Measurements from ENCODE around the gene JAG1. TPM values are rescaled to one million over a fixed set of nuclear protein-coding genes. Genes with fewer than 3 reads are reported as not detected.

The JAG1 gene
- total RNA-seq, 1 donor from 2014 or later, result 132 TPM

DNA sequence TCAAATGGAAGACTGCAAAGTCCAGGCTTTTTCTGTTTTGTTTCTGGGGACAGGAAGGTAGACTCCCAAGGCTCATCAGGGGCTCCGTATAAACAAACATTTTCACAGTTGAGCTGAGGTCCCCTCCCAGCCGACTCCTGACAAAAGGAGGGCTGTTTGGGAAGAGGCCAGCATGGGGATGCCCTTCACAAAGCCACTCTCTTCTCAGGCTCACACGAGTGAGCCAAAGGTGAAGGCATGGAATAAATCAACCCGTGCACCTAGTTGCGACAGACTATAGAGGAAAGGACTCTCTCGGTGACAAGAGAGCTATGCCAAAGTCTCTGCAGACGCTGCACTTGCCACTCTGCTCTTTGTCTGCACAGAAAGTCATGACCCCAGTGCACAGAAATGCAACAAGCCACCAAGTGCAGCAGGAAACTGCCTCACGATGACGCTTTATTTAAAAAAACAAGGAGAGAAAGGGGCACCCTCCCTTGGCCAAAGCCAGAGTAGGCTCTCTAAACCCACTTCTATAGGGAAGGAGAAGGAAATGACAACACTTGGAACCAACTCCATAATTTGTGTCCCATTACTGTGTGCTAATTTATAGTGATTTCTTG, 21.0 kb downstream of the JAG1 start:
- H3K4me3 ChIP-seq (ENCODE audit: low read depth, low read length), result no peak overlapping the region

GRCh38 chr20:10652185-10652584, 21.6 kb downstream of the JAG1 start:
- H3K4me3 ChIP-seq (ENCODE audit: low read depth, low read length), result no peak overlapping the region
- no peaks in the 10 kb centered on the region for H3K27me3 ChIP-seq (ENCODE audit: control insufficient read depth, insufficient read depth, low read length)
- peaks cover 4% of the 10 kb centered on the region for H3K36me3 ChIP-seq (ENCODE audit: control insufficient read depth, insufficient read depth, low read length)
- TF ChIP-seq CTCF (IDR thresholded peaks at IDR 0.05; ENCODE audit: insufficient read depth, low read length, poor library complexity, severe bottlenecking), result no peak
- DNase-seq (ENCODE audit: low read depth), result no peak

More for the DNA sequence above, 21.0 kb downstream of the JAG1 start:
- peaks cover 4% of the 10 kb centered on the region for H3K36me3 ChIP-seq (ENCODE audit: control insufficient read depth, insufficient read depth, low read length)
- TF ChIP-seq CTCF (IDR thresholded peaks at IDR 0.05; ENCODE audit: insufficient read depth, low read length, poor library complexity, severe bottlenecking), result no peak
- no peak for DNase-seq (ENCODE audit: low read depth)
- H3K27me3 ChIP-seq (ENCODE audit: control insufficient read depth, insufficient read depth, low read length), result no peaks in the 10 kb centered on the region

DNA sequence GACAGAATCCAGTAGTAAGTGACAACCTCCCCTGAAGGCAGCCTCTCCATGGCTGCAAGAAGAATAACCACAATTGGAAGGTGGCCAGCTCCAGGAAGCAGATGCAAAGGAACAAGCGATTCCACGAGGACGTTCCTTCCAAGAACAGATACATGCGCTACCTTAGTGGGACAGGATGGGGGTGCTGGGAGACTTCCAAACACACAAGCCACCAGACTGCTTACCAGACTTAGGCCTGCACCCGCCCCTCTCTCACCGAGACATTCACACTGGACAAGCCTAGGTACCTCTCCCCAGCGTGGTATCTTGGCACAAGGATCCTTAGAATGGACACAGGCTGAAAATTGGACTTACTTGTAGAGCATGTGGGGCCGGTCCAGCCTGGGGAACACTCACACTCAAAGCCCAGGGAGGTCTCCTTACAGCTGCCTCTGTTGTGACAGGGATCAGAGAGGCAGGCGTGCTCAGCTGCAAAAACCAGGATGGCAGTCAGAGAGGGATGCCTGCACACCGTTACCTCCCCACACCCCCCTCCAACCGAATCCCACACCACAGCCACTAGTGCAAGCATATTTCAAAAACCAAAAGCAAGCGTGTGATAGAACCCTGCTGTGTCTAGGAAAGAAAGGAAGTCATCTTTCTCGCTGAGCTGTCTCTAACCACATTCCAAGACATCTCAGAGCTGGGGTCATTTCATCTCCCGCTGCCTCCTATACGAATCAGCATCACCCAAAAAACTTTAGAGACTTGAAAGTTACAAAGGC, 22.4 kb downstream of the JAG1 start:
- H3K4me3 ChIP-seq (ENCODE audit: low read depth, low read length), result no peak overlapping the region
- peaks cover 8% of the 10 kb centered on the region for H3K36me3 ChIP-seq (ENCODE audit: control insufficient read depth, insufficient read depth, low read length)
- no peaks in the 10 kb centered on the region for H3K27me3 ChIP-seq (ENCODE audit: control insufficient read depth, insufficient read depth, low read length)
- TF ChIP-seq CTCF (IDR thresholded peaks at IDR 0.05; ENCODE audit: insufficient read depth, low read length, poor library complexity, severe bottlenecking), result no peak
- no peak for DNase-seq (ENCODE audit: low read depth)

GRCh38 chr20:10649797-10650160, 24.0 kb downstream of the JAG1 start:
- TF ChIP-seq CTCF (IDR thresholded peaks at IDR 0.05; ENCODE audit: insufficient read depth, low read length, poor library complexity, severe bottlenecking), result no peak
- H3K4me3 ChIP-seq (ENCODE audit: low read depth, low read length), result no peak overlapping the region
- H3K27me3 ChIP-seq (ENCODE audit: control insufficient read depth, insufficient read depth, low read length), result no peaks in the 10 kb centered on the region
- DNase-seq (ENCODE audit: low read depth), result peak; percentile 89
- H3K36me3 ChIP-seq (ENCODE audit: control insufficient read depth, insufficient read depth, low read length), result peaks cover 10% of the 10 kb centered on the region

DNA sequence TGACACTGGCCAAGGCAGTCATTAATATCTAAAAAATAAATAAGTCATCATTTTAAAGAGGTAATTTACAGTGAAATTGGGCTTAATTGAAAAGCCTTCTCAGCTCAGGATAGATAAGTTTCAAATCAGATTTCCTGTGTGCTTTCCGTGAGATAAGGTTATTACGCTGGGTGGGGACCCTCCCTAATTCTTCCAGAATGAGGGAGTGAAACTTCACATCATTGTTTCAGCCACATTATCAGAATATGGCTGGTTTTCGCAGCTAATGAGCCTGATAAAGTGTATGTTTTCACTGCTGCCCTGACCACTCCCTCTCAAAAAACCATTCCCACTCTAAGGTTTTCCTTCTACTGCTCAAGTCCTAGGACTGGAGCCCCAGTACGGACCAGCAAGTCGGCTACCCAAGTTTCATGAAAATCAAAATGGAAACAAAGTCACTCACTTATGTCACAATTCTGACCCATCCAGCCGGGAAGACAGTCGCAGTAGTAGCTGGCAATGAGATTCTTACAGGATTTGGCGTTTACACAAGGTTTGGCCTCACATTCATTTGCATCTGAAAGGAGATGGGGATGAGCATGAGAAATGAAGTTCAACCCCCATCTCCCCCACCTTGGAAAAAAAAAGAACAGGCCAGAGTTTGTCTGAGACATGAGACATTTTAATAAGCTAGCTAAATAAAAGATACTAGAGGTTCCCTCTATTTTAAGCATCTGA, 24.6 kb downstream of the JAG1 start:
- Histone ChIP-seq H3K36me3 (ENCODE audit: control insufficient read depth, insufficient read depth, low read length) (peaks cover 13% of the 10 kb centered on the region), H3K27me3 (ENCODE audit: control insufficient read depth, insufficient read depth, low read length) (no peaks in the 10 kb centered on the region)
- no peak for TF ChIP-seq CTCF (IDR thresholded peaks at IDR 0.05; ENCODE audit: insufficient read depth, low read length, poor library complexity, severe bottlenecking)

More for the DNA sequence above, 24.6 kb downstream of the JAG1 start:
- no peak overlapping the region for H3K4me3 ChIP-seq (ENCODE audit: low read depth, low read length)
- DNase-seq (ENCODE audit: low read depth), result no peak
